ENCODE results near the gene RMI1.

The RMI1 gene

GRCh38 chr9:84007662-84008061, 27.1 kb downstream of the RMI1 start:
- no peak for TF ChIP-seq ZFP30 (CRISPR knock-in tag; IDR thresholded peaks at IDR 0.05)
- no peak for TF ChIP-seq TOX (CRISPR knock-in tag; IDR thresholded peaks at IDR 0.05; ENCODE audit: borderline replicate concordance)
- no peak for TF ChIP-seq GLIS3 (CRISPR knock-in tag; IDR thresholded peaks at IDR 0.05)
- no peak for TF ChIP-seq ZC3H10 (CRISPR knock-in tag; IDR thresholded peaks at IDR 0.05)
- TF ChIP-seq ZNF8 (CRISPR knock-in tag; IDR thresholded peaks at IDR 0.05), result no peak
- no peak for TF ChIP-seq BACH2 (CRISPR knock-in tag; IDR thresholded peaks at IDR 0.05; ENCODE audit: borderline replicate concordance)
- TF ChIP-seq CSDC2 (CRISPR knock-in tag; IDR thresholded peaks at IDR 0.05), result no peak
- no peak for TF ChIP-seq SNAI2 (CRISPR knock-in tag; IDR thresholded peaks at IDR 0.05)
- TF ChIP-seq ISL1 (CRISPR knock-in tag; IDR thresholded peaks at IDR 0.05), result no peak
- TF ChIP-seq ZNF70 (CRISPR knock-in tag; IDR thresholded peaks at IDR 0.05), result no peak
- no peak for TF ChIP-seq OSR1 (CRISPR knock-in tag; IDR thresholded peaks at IDR 0.05)
- no peak for TF ChIP-seq RARB (CRISPR knock-in tag; IDR thresholded peaks at IDR 0.05)
- TF ChIP-seq TCF4 (CRISPR knock-in tag; IDR thresholded peaks at IDR 0.05; ENCODE audit: borderline replicate concordance), result no peak
- TF ChIP-seq ZNF565 (CRISPR knock-in tag; conservative IDR thresholded peaks at IDR 0.05; ENCODE audit: low read depth), result no peak
- no peak for TF ChIP-seq CREB5 (CRISPR knock-in tag; IDR thresholded peaks at IDR 0.05; ENCODE audit: low read depth)
- no peak for TF ChIP-seq POU6F1 (CRISPR knock-in tag; IDR thresholded peaks at IDR 0.05; ENCODE audit: borderline replicate concordance, low read depth)
- no peak for TF ChIP-seq PPARA (CRISPR knock-in tag; IDR thresholded peaks at IDR 0.05; ENCODE audit: borderline replicate concordance)

GRCh38 chr9:84024041-84024575, 43.5 kb downstream of the RMI1 start:
- TF ChIP-seq ZFP3 (CRISPR knock-in tag; IDR thresholded peaks at IDR 0.05) (no peak), ZFP30 (CRISPR knock-in tag; IDR thresholded peaks at IDR 0.05) (no peak), ZNF565 (CRISPR knock-in tag; conservative IDR thresholded peaks at IDR 0.05; ENCODE audit: low read depth) (no peak), TSHZ2 (CRISPR knock-in tag; IDR thresholded peaks at IDR 0.05) (no peak), PPARA (CRISPR knock-in tag; IDR thresholded peaks at IDR 0.05; ENCODE audit: borderline replicate concordance) (no peak), ARNTL (CRISPR knock-in tag; IDR thresholded peaks at IDR 0.05; ENCODE audit: borderline replicate concordance, low read depth) (no peak), ESRRG (CRISPR knock-in tag; IDR thresholded peaks at IDR 0.05) (no peak), ZNF8 (CRISPR knock-in tag; IDR thresholded peaks at IDR 0.05) (no peak), ZNF70 (CRISPR knock-in tag; IDR thresholded peaks at IDR 0.05) (no peak)
- ATAC-seq, result no peak

More at GRCh38 chr9:84007662-84008061, 27.1 kb downstream of the RMI1 start:
- no peak for ATAC-seq

GRCh38 chr9:84027201-84027600, 46.6 kb downstream of the RMI1 start:
- TF ChIP-seq CSDC2 (CRISPR knock-in tag; IDR thresholded peaks at IDR 0.05), result no peak
- no peak for TF ChIP-seq CREB5 (CRISPR knock-in tag; IDR thresholded peaks at IDR 0.05; ENCODE audit: low read depth)
- no peak for TF ChIP-seq PATZ1 (CRISPR knock-in tag; IDR thresholded peaks at IDR 0.05; ENCODE audit: borderline replicate concordance)
- TF ChIP-seq ZC3H10 (CRISPR knock-in tag; IDR thresholded peaks at IDR 0.05), result no peak
- ATAC-seq, result no peak
